Esophagus squamous epithelium (tissue), 4 donors: ENCODE results near the gene ACD.

Source experiments
- CTCF ChIP-seq, 6 experiments: fragments of 450-650 bp in 4 of 6; fragments of 200-600 bp in 2 of 6; sonication (generic) in 2 of 6; IDR thresholded peaks; one replicate each; pipeline ENCODE4 v1.5.1; 2016 to 2019; ENCODE audit warnings: antibody characterized with exemption in 6 of 6, mild to moderate bottlenecking in 4 of 6, moderate library complexity in 4 of 6
- POLR2A ChIP-seq, 4 donors: fragments of 450-650 bp; IDR thresholded peaks; one replicate each; pipeline ENCODE4 v1.6.1; 2017; ENCODE audit warnings: antibody characterized with exemption in 4 of 4, mild to moderate bottlenecking in 4 of 4, moderate library complexity in 3 of 4

GRCh38 chr16:67676516-67676915, 16.5 kb upstream of the ACD start:
- TF ChIP-seq CTCF (IDR thresholded peaks at IDR 0.05) = no peak
- no peak for TF ChIP-seq POLR2A (IDR thresholded peaks at IDR 0.05)
